ENCODE results near the gene CD40. TPM values are rescaled to one million over a fixed set of nuclear protein-coding genes. Genes with fewer than 3 reads are reported as not detected.
A peak's percentile ranks its signal among the peaks of the same experiment; 100 is the strongest.

The CD40 gene
- total RNA-seq, 1 experiment from 2014 or later: 13.6 TPM

GRCh38 chr20:46081074-46081473 is 37.0 kb upstream of the CD40 start:
- CTCF ChIA-PET: no interaction called here
- Histone ChIP-seq H3K27ac (no peak overlapping the region), H2AFZ (no peak overlapping the region), H3K9me3 (ENCODE audit: insufficient read depth, low read depth) (no peaks in the 10 kb centered on the region), H3K4me2 (no peak overlapping the region), H3K9me2 (ENCODE audit: insufficient read depth) (no peaks in the 10 kb centered on the region), H3K27me3 (ENCODE audit: insufficient read depth, low read depth) (no peaks in the 10 kb centered on the region), H3K36me3 (ENCODE audit: low read depth) (peaks cover 9% of the 10 kb centered on the region; the same call in 1 of the 2 replicates), H3F3A (ENCODE audit: insufficient read depth, low read depth) (no peaks in the 10 kb centered on the region), H3K79me2 (ENCODE audit: low read depth) (peaks cover 69% of the 10 kb centered on the region), H3K4me1 (replicated peaks; ENCODE audit: insufficient read depth) (peaks cover 15% of the 10 kb centered on the region), H3K4me3 (no peak overlapping the region), H4K20me1 (ENCODE audit: insufficient read depth) (peaks cover 85% of the 10 kb centered on the region)
- peak in 1 of 2 experiments; percentile 28 for DNase-seq
- POLR2A ChIA-PET (ENCODE audit: unreplicated experiment): no interaction called here
- no TSS peak for BruUV-seq (replicated peaks)
- no peak for TF ChIP-seq EZH2 (IDR thresholded peaks at IDR 0.05; ENCODE audit: low read depth)
- intact Hi-C loops (cut with micrococcal nuclease; ENCODE audit: unreplicated experiment): loop anchor here (10.0 kb wide), 1 partner anchor 286 kb away; the partner anchor contains the start of genes DNTTIP1 and WFDC3

DNA sequence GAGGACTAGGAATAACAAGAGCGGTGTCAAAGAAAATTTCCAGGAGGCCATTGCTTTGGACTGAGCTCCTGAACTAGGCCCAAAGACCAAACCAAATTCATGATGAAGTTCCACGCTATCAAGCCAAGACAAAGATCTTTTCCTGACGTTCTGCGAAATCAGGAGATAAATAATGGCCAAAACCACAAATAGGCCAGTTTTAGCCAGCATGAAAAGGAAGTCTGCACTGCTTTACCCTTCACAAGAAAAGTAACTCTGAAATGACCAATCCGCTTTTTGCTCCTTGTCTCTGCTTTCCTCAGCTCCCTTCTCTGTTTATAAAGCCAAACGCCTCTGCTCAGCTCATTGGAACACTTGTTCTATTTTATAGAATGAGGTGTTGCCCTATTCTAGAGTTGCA is 35.0 kb upstream of the CD40 start:
- Histone ChIP-seq H3K9me3 (ENCODE audit: insufficient read depth, low read depth) (no peaks in the 10 kb centered on the region), H3K79me2 (ENCODE audit: low read depth) (peaks cover 89% of the 10 kb centered on the region), H3F3A (ENCODE audit: insufficient read depth, low read depth) (peaks cover 2% of the 10 kb centered on the region; the same call in 1 of the 2 replicates), H3K27me3 (ENCODE audit: insufficient read depth, low read depth) (no peaks in the 10 kb centered on the region), H4K20me1 (ENCODE audit: insufficient read depth) (peaks cover 95% of the 10 kb centered on the region), H2AFZ (no peak overlapping the region), H3K27ac (no peak overlapping the region), H3K4me1 (replicated peaks; ENCODE audit: insufficient read depth) (peaks cover 30% of the 10 kb centered on the region), H3K9me2 (ENCODE audit: insufficient read depth) (no peaks in the 10 kb centered on the region), H3K4me3 (no peak overlapping the region), H3K36me3 (ENCODE audit: low read depth) (peaks cover 9% of the 10 kb centered on the region; the same call in 1 of the 2 replicates), H3K4me2 (no peak overlapping the region)
- TF ChIP-seq CTCF (conservative IDR thresholded peaks at IDR 0.05): no peak
- no peak for TF ChIP-seq EZH2 (IDR thresholded peaks at IDR 0.05; ENCODE audit: low read depth)
- no peak for DNase-seq
- CTCF ChIA-PET: no interaction called here
- POLR2A ChIA-PET (ENCODE audit: unreplicated experiment): no interaction called here
- intact Hi-C loops (cut with micrococcal nuclease; ENCODE audit: unreplicated experiment): loop anchor here (10.0 kb wide), 1 partner anchor 288 kb away; the partner anchor contains the start of genes DNTTIP1 and WFDC3
- no TSS peak for BruUV-seq (replicated peaks)

DNA sequence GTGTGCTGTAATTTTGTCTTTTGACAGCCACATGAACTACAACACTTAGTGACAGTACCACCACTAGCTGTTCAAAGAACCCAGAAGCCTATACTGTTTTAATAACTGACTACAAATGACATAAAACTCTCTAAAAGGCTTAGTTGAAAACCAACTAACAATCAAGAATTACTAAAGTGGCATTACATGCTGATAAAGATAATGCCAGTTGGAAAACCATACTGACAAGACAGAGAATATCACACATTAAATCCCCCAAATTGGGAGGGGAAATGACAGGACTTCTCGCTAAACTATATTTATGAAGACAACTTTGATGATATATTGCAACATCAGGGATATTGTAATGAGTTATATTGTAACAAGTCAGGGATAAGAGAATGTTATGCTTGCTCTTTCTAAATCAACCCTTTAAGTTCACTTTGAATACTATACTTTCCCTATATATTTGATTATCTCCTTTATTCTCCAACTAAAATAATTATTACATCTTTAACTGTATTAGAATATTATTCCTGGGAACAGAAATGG is 34.5 kb upstream of the CD40 start:
- peaks cover 7% of the 10 kb centered on the region for H3F3A ChIP-seq (ENCODE audit: insufficient read depth, low read depth)
- CTCF ChIA-PET: no interaction called here
- H3K9me3 ChIP-seq (ENCODE audit: insufficient read depth, low read depth): no peaks in the 10 kb centered on the region
- H4K20me1 ChIP-seq (ENCODE audit: insufficient read depth): peaks cover 100% of the 10 kb centered on the region
- POLR2A ChIA-PET (ENCODE audit: unreplicated experiment): no interaction called here
- H3K36me3 ChIP-seq (ENCODE audit: low read depth): peaks cover 9% of the 10 kb centered on the region; the same call in 1 of the 2 replicates
- BruUV-seq (replicated peaks): no TSS peak
- H3K4me3 ChIP-seq: no peak overlapping the region
- TF ChIP-seq EZH2 (IDR thresholded peaks at IDR 0.05; ENCODE audit: low read depth) (no peak), CTCF (conservative IDR thresholded peaks at IDR 0.05) (no peak)
- intact Hi-C loops (cut with micrococcal nuclease; ENCODE audit: unreplicated experiment): loop anchor here (10.0 kb wide), 1 partner anchor 289 kb away; the partner anchor contains the start of genes DNTTIP1 and WFDC3
- no peak for DNase-seq
- H3K27ac ChIP-seq: no peak overlapping the region
- no peak overlapping the region for H3K4me2 ChIP-seq
- no peak overlapping the region for H2AFZ ChIP-seq
- H3K79me2 ChIP-seq (ENCODE audit: low read depth): peaks cover 94% of the 10 kb centered on the region
- peaks cover 35% of the 10 kb centered on the region for H3K4me1 ChIP-seq (replicated peaks; ENCODE audit: insufficient read depth)
- H3K9me2 ChIP-seq (ENCODE audit: insufficient read depth): no peaks in the 10 kb centered on the region
- no peaks in the 10 kb centered on the region for H3K27me3 ChIP-seq (ENCODE audit: insufficient read depth, low read depth)

All from PC-9 (cell line).